Epithelial cell of proximal tubule (primary cell): ENCODE results near the gene BEGAIN. TPM values are rescaled to one million over a fixed set of nuclear protein-coding genes. Genes with fewer than 3 reads are reported as not detected.

Experiments used
- DNase-seq: peaks from one replicate; pipeline ENCODE4 v3.0.0-alpha.2; 2011; ENCODE audit warnings: low read depth
- H3K4me3 ChIP-seq: 2 replicates; pipeline ENCODE4 v1.5.1; 2011; ENCODE audit warnings: low read depth, mild to moderate bottlenecking, low read length
- CTCF ChIP-seq: conservative IDR thresholded peaks from 2 replicates; pipeline ENCODE4 v1.5.1; 2012; ENCODE audit warnings: low read depth, mild to moderate bottlenecking, low read length
- total RNA-seq: library from RNA; depleted of rRNA; stranded (reverse); fragments of >200 nt; gene quantifications from 2 replicates; pipeline ENCODE4 v1.2.3, GENCODE V29; 2015

The BEGAIN gene
- total RNA-seq, 1 donor from 2014 or later, result 1.4 TPM

- H3K4me3 ChIP-seq, result no peak overlapping the region
- TF ChIP-seq CTCF, result no peak
- no peak for DNase-seq
These were observed 13.8 kb upstream of the BEGAIN start for GRCh38 chr14:100601064-100601463.

- no peak overlapping the region for H3K4me3 ChIP-seq
- no peak for TF ChIP-seq CTCF
- DNase-seq, result no peak
These were observed 12.8 kb upstream of the BEGAIN start for GRCh38 chr14:100599981-100600380.

- DNase-seq, result no peak
- H3K4me3 ChIP-seq, result no peak overlapping the region
- no peak for TF ChIP-seq CTCF
These were observed 7.4 kb upstream of the BEGAIN start for GRCh38 chr14:100594625-100594951.

- TF ChIP-seq CTCF, result no peak
- no peak for DNase-seq
- no peak overlapping the region for H3K4me3 ChIP-seq
These were observed 6.8 kb upstream of the BEGAIN start for GRCh38 chr14:100593751-100594624.

- H3K4me3 ChIP-seq, result no peak overlapping the region
- DNase-seq, result no peak
- no peak for TF ChIP-seq CTCF
These were observed 5.8 kb upstream of the BEGAIN start for GRCh38 chr14:100592972-100593371.

GRCh38 chr14:100592461-100592891 is 5.3 kb upstream of the BEGAIN start:
- no peak overlapping the region for H3K4me3 ChIP-seq
- TF ChIP-seq CTCF, result no peak
- DNase-seq, result no peak
